HepG2 (cell line): Measurements from ENCODE around the gene UBL3. TPM values are rescaled to one million over a fixed set of nuclear protein-coding genes. Genes with fewer than 3 reads are reported as not detected.

Source experiments
- ATAC-seq: fragments of 200-7000 bp; cut with Tn5 transposase; 3 replicates; pipeline ENCODE4 v1.9.1; 2020; ENCODE audit warnings: mild to moderate bottlenecking, moderate library complexity
- BruUV-seq: library from RNA; stranded (reverse); fragments of 400-500 nt; replicated peaks from 2 replicates; lab custom pipeline; 2021; lab: Mats Ljungman, UMichigan
- CTCF ChIA-PET: fragments of 300-600 bp; formaldehyde crosslinking; extraction: SDS; loops from one replicate; lab custom pipeline; 2021; ENCODE audit warnings: low total read pairs, inconsistent platforms, low intra/inter-chr PET ratio; lab: Yijun Ruan, JAX
- POLR2A ChIA-PET: fragments of 350-600 bp; sonication (Branson Sonifier 250); formaldehyde crosslinking; loops from one replicate; lab custom pipeline; 2020; ENCODE audit warnings: antibody characterized with exemption, inconsistent platforms; lab: Yijun Ruan, JAX
- DNase-seq: peaks from one replicate; pipeline ENCODE4 v3.0.0-alpha.2; 2015; ENCODE audit warnings: low spot score
- FAIRE-seq: peaks from 3 replicates; lab custom pipeline; 2011; peaks lifted over from hg19 to GRCh38; lab: Jason Lieb, UNC
- H2AFZ ChIP-seq: one replicate; pipeline ENCODE4 v1.6.1; 2011; ENCODE audit warnings: low read length, inconsistent platforms
- H3K27ac ChIP-seq: fragments of 300-600 bp; 3 replicates; pipeline ENCODE4 v1.8.0; 2011; ENCODE audit warnings: mixed run types, mild to moderate bottlenecking, mixed read lengths, low read length, inconsistent platforms; ENCODE audit not compliant: insufficient read depth; ENCODE audit errors: extremely low read length
- H3K27me3 ChIP-seq, 2 experiments: fragments of 200-600 bp in 1 of 2; 2 replicates in 1 of 2; 3 replicates in 1 of 2; pipeline versions ENCODE4 v1.6.0 to v1.8.0; 2011; ENCODE audit warnings: low read length in 2 of 2, mild to moderate bottlenecking in 2 of 2, moderate library complexity in 2 of 2, inconsistent platforms in 1 of 2; ENCODE audit not compliant: insufficient read depth in 2 of 2, control insufficient read depth in 1 of 2
- H3K36me3 ChIP-seq, 2 experiments: fragments of 200-600 bp in 1 of 2; replicated peaks in 1 of 2; 2 replicates in 1 of 2; 3 replicates in 1 of 2; pipeline versions ENCODE4 v1.5.1 to v1.8.0; 2011; ENCODE audit warnings: low read length in 2 of 2, inconsistent platforms in 1 of 2; ENCODE audit not compliant: insufficient read depth in 2 of 2, control insufficient read depth in 1 of 2
- H3K4me1 ChIP-seq: 2 replicates; pipeline ENCODE4 v1.5.1; 2012; ENCODE audit warnings: low read length, inconsistent platforms; ENCODE audit not compliant: insufficient read depth
- H3K4me2 ChIP-seq: 2 replicates; pipeline ENCODE4 v1.6.0; 2011; ENCODE audit warnings: low read depth, low read length, inconsistent platforms
- H3K4me3 ChIP-seq, 3 experiments: fragments of 200-600 bp in 1 of 3; sonication (generic), shearing (Covaris generic) in 1 of 3; replicated peaks in 1 of 3; 2 replicates each; pipeline ENCODE4 v1.5.1; 2011 to 2016; ENCODE audit warnings: low read length in 3 of 3, inconsistent platforms in 2 of 3, low read depth in 2 of 3, mild to moderate bottlenecking in 2 of 3, control low read depth in 1 of 3, mixed read lengths in 1 of 3; ENCODE audit not compliant: insufficient read depth in 1 of 3
- H3K79me2 ChIP-seq: one replicate; pipeline ENCODE4 v1.6.1; 2011; ENCODE audit warnings: low read length, inconsistent platforms; ENCODE audit not compliant: insufficient read depth
- H3K9ac ChIP-seq: 2 replicates; pipeline ENCODE4 v1.6.0; 2011; ENCODE audit warnings: mild to moderate bottlenecking, low read depth, low read length, inconsistent platforms; ENCODE audit not compliant: insufficient read depth
- H3K9me3 ChIP-seq: 2 replicates; pipeline ENCODE4 v1.5.1; 2012; ENCODE audit warnings: mild to moderate bottlenecking, low read length
- H4K20me1 ChIP-seq: 2 replicates; pipeline ENCODE4 v1.6.0; 2011; ENCODE audit warnings: inconsistent platforms, mild to moderate bottlenecking, low read length, moderate library complexity; ENCODE audit not compliant: insufficient read depth
- ATM ChIP-seq: fragments of 450-650 bp; IDR thresholded peaks from 2 replicates; pipeline ENCODE4 v1.7.1; 2017; ENCODE audit warnings: mild to moderate bottlenecking, borderline replicate concordance
- HOXA5 ChIP-seq: sonication (generic); formaldehyde crosslinking; IDR thresholded peaks from 2 replicates; pipeline ENCODE4 v1.4.0; 2020; ENCODE audit warnings: missing genetic modification reagents
- PAWR ChIP-seq: sonication (generic); formaldehyde crosslinking; IDR thresholded peaks from 2 replicates; pipeline ENCODE4 v1.4.0; 2020; ENCODE audit warnings: missing genetic modification reagents, mild to moderate bottlenecking, borderline replicate concordance
- PRDM10 ChIP-seq: sonication (generic); formaldehyde crosslinking; IDR thresholded peaks from 2 replicates; pipeline ENCODE4 v1.4.0; 2020; ENCODE audit warnings: low read depth, missing genetic modification reagents
- RARA ChIP-seq: IDR thresholded peaks from 2 replicates; pipeline ENCODE4 v1.6.1; 2016; ENCODE audit warnings: missing genetic modification reagents, missing compliant biosample characterization
- SRY ChIP-seq: sonication (generic); formaldehyde crosslinking; IDR thresholded peaks from 2 replicates; pipeline ENCODE4 v1.8.0; 2022; ENCODE audit warnings: mild to moderate bottlenecking, missing genetic modification reagents
- TRIM24 ChIP-seq: sonication (generic); formaldehyde crosslinking; IDR thresholded peaks from 2 replicates; pipeline ENCODE4 v1.8.0; 2022; ENCODE audit warnings: mild to moderate bottlenecking, missing genetic modification reagents
- ZFYVE20 ChIP-seq: sonication (generic); formaldehyde crosslinking; IDR thresholded peaks from 2 replicates; pipeline ENCODE4 v1.8.0; 2023; ENCODE audit warnings: low read depth, mild to moderate bottlenecking, moderate library complexity, missing genetic modification reagents, borderline replicate concordance
- ZNF343 ChIP-seq: sonication (generic); formaldehyde crosslinking; IDR thresholded peaks from 2 replicates; pipeline ENCODE4 v1.4.0; 2020; ENCODE audit warnings: mild to moderate bottlenecking, missing genetic modification reagents
- ZNF609 ChIP-seq: sonication (generic); formaldehyde crosslinking; IDR thresholded peaks from 2 replicates; pipeline ENCODE4 v1.4.0; 2020; ENCODE audit warnings: mild to moderate bottlenecking, missing genetic modification reagents, borderline replicate concordance
- ZNF639 ChIP-seq: conservative IDR thresholded peaks from 2 replicates; pipeline ENCODE4 v1.6.1; 2018; ENCODE audit warnings: missing genetic modification reagents
- ZNF652 ChIP-seq: IDR thresholded peaks from 2 replicates; pipeline ENCODE4 v1.6.1; 2016; ENCODE audit warnings: low read depth, borderline replicate concordance
- ZNF672 ChIP-seq: sonication (generic); formaldehyde crosslinking; IDR thresholded peaks from 2 replicates; pipeline ENCODE4 v1.8.1; 2022; ENCODE audit warnings: missing genetic modification reagents
- ZNF678 ChIP-seq: sonication (generic); formaldehyde crosslinking; IDR thresholded peaks from 2 replicates; pipeline ENCODE4 v1.4.0; 2020; ENCODE audit warnings: mild to moderate bottlenecking, missing genetic modification reagents
- ZSCAN21 ChIP-seq: sonication (generic); formaldehyde crosslinking; IDR thresholded peaks from 2 replicates; pipeline ENCODE4 v1.8.0; 2022; ENCODE audit warnings: mild to moderate bottlenecking, missing genetic modification reagents, moderate library complexity, borderline replicate concordance
- ZSCAN30 ChIP-seq: sonication (generic); formaldehyde crosslinking; IDR thresholded peaks from 2 replicates; pipeline ENCODE4 v1.5.0; 2020; ENCODE audit warnings: mild to moderate bottlenecking, missing genetic modification reagents
- WGBS: methylation state at CpG from one replicate; pipeline ENCODE4 v1.1.6; 2017; ENCODE audit warnings: low lambda C conversion rate; 5-methylcytosine and 5-hydroxymethylcytosine counted together
- in situ Hi-C: cut with HindIII; loops from 2 replicates; pipeline ENCODE4 v1.10.0; 2017; ENCODE audit warnings: low pct_unique_long_range_greater_than_20kb; ENCODE audit not compliant: extremely low pct_ligation_motif_present
- intact Hi-C: fragments of 100-400 bp; cut with micrococcal nuclease; formaldehyde crosslinking; loops from one replicate; pipeline ENCODE4 v1.10.0; 2022; ENCODE audit not compliant: unreplicated experiment
- polyA plus RNA-seq, 8 experiments: library from polyadenylated mRNA; depleted of rRNA in 3 of 8; stranded (reverse) in 7 of 8; unstranded in 1 of 8; fragments of >200 nt; fragmentation: Illumina TruSeq in 4 of 8; extraction: Trizol in 4 of 8; gene quantifications; 2 replicates each; pipeline versions ENCODE4 v1.2.1 to v1.2.3, GENCODE V29; 2011 to 2016; ENCODE audit warnings: low read depth in 4 of 8, missing spikeins in 1 of 8, mixed read lengths in 1 of 8; ENCODE audit not compliant: insufficient read depth in 1 of 8
- total RNA-seq, 5 experiments: library from RNA; depleted of rRNA; stranded (reverse); fragments of >200 nt; fragmentation: Illumina TruSeq; extraction: Trizol; gene quantifications; 2 replicates each; pipeline ENCODE4 v1.2.3, GENCODE V29; 2016; ENCODE audit warnings: low read depth in 1 of 5

UBL3 gene
- total and polyA plus RNA-seq, 2 of the 13 experiments (the other 11 are each of a cell fraction or from before 2014, with no cell fraction given) = 7.4 to 9.6 TPM

- Histone ChIP-seq H3K27me3 (no peaks in the 10 kb centered on the region), H3K4me1 (0 out of 2 replicates have a peak, but pooled peaks cover 6% of the 10 kb centered on the region), H4K20me1 (peaks cover 2% of the 10 kb centered on the region; the same call in 1 of the 2 replicates), H2AFZ (no peak overlapping the region), H3K9ac (no peak overlapping the region), H3K4me3 (no peak overlapping the region), H3K36me3 (no peaks in the 10 kb centered on the region), H3K27ac (no peak overlapping the region), H3K9me3 (no peaks in the 10 kb centered on the region)
- ATAC-seq (no peak), FAIRE-seq (no peak), DNase-seq (no peak)
- in situ Hi-C loops = no loop called here
- intact Hi-C loops = no loop called here
- ChIA-PET CTCF (no interaction called here), POLR2A (no interaction called here)
- 97% methylated on average over 6 of the region's 6 CpGs for WGBS
- TF ChIP-seq ZNF639 (CRISPR knock-in tag) = no peak
- TF ChIP-seq ZFYVE20 (CRISPR knock-in tag) = no peak
- no peak for TF ChIP-seq SRY (CRISPR knock-in tag)
- no peak for TF ChIP-seq ZNF609
- no peak for TF ChIP-seq ZSCAN30 (CRISPR knock-in tag)
- no peak for TF ChIP-seq ZNF652
- TF ChIP-seq ATM = no peak
- no peak for TF ChIP-seq PRDM10 (CRISPR knock-in tag)
- no peak for TF ChIP-seq HOXA5 (CRISPR knock-in tag)
- no peak for TF ChIP-seq ZNF672
- TF ChIP-seq ZNF343 (CRISPR knock-in tag) = no peak
- no peak for TF ChIP-seq RARA
- no peak for TF ChIP-seq TRIM24 (CRISPR knock-in tag)
- no peak for TF ChIP-seq PAWR (CRISPR knock-in tag)
- no peak for TF ChIP-seq ZSCAN21
- TF ChIP-seq ZNF678 = no peak
- TF ChIP-seq, all 625 proteins: peak for 0
- Histone ChIP-seq H3K4me2 (no peak overlapping the region), H3K79me2 (peaks cover 30% of the 10 kb centered on the region)
- no TSS peak for BruUV-seq
Observed at GRCh38 chr13:29832761-29833298, 17.6 kb downstream of the UBL3 start.
